Measurements from ENCODE around the gene MAMDC4. TPM values are rescaled to one million over a fixed set of nuclear protein-coding genes. Genes with fewer than 3 reads are reported as not detected.

The MAMDC4 gene
- total and polyA plus RNA-seq, 2 of the 8 experiments (the other 6 are each of a cell fraction or from before 2014, with no cell fraction given) = 3.1 to 4.5 TPM

DNA sequence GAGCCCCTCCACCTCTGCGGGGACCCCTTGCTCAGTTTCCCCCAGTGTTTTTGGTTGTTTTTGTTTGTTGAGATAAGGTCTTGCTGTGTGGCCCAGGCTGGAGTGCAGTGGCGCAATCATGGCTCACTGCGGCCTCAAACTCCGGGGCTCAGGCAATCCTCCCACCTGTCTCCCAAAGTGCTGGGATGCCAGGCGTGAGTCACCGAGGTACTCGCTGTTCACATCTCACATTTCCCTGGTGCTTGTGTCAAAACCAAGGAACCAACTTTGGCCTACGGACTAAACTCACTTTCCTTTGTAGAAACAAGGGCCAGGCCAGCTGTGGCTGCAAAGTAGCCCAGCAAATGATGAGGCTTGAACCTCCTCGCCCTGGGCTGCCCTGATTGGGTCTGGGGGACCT lies 19.6 kb upstream of the MAMDC4 start (continued):
- TF ChIP-seq, protein P1, sequence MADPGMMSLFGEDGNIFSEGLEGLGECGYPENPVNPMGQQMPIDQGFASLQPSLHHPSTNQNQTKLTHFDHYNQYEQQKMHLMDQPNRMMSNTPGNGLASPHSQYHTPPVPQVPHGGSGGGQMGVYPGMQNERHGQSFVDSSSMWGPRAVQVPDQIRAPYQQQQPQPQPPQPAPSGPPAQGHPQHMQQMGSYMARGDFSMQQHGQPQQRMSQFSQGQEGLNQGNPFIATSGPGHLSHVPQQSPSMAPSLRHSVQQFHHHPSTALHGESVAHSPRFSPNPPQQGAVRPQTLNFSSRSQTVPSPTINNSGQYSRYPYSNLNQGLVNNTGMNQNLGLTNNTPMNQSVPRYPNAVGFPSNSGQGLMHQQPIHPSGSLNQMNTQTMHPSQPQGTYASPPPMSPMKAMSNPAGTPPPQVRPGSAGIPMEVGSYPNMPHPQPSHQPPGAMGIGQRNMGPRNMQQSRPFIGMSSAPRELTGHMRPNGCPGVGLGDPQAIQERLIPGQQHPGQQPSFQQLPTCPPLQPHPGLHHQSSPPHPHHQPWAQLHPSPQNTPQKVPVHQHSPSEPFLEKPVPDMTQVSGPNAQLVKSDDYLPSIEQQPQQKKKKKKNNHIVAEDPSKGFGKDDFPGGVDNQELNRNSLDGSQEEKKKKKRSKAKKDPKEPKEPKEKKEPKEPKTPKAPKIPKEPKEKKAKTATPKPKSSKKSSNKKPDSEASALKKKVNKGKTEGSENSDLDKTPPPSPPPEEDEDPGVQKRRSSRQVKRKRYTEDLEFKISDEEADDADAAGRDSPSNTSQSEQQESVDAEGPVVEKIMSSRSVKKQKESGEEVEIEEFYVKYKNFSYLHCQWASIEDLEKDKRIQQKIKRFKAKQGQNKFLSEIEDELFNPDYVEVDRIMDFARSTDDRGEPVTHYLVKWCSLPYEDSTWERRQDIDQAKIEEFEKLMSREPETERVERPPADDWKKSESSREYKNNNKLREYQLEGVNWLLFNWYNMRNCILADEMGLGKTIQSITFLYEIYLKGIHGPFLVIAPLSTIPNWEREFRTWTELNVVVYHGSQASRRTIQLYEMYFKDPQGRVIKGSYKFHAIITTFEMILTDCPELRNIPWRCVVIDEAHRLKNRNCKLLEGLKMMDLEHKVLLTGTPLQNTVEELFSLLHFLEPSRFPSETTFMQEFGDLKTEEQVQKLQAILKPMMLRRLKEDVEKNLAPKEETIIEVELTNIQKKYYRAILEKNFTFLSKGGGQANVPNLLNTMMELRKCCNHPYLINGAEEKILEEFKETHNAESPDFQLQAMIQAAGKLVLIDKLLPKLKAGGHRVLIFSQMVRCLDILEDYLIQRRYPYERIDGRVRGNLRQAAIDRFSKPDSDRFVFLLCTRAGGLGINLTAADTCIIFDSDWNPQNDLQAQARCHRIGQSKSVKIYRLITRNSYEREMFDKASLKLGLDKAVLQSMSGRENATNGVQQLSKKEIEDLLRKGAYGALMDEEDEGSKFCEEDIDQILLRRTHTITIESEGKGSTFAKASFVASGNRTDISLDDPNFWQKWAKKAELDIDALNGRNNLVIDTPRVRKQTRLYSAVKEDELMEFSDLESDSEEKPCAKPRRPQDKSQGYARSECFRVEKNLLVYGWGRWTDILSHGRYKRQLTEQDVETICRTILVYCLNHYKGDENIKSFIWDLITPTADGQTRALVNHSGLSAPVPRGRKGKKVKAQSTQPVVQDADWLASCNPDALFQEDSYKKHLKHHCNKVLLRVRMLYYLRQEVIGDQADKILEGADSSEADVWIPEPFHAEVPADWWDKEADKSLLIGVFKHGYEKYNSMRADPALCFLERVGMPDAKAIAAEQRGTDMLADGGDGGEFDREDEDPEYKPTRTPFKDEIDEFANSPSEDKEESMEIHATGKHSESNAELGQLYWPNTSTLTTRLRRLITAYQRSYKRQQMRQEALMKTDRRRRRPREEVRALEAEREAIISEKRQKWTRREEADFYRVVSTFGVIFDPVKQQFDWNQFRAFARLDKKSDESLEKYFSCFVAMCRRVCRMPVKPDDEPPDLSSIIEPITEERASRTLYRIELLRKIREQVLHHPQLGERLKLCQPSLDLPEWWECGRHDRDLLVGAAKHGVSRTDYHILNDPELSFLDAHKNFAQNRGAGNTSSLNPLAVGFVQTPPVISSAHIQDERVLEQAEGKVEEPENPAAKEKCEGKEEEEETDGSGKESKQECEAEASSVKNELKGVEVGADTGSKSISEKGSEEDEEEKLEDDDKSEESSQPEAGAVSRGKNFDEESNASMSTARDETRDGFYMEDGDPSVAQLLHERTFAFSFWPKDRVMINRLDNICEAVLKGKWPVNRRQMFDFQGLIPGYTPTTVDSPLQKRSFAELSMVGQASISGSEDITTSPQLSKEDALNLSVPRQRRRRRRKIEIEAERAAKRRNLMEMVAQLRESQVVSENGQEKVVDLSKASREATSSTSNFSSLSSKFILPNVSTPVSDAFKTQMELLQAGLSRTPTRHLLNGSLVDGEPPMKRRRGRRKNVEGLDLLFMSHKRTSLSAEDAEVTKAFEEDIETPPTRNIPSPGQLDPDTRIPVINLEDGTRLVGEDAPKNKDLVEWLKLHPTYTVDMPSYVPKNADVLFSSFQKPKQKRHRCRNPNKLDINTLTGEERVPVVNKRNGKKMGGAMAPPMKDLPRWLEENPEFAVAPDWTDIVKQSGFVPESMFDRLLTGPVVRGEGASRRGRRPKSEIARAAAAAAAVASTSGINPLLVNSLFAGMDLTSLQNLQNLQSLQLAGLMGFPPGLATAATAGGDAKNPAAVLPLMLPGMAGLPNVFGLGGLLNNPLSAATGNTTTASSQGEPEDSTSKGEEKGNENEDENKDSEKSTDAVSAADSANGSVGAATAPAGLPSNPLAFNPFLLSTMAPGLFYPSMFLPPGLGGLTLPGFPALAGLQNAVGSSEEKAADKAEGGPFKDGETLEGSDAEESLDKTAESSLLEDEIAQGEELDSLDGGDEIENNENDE (IDR thresholded peaks at IDR 0.05; ENCODE audit: insufficient replicate concordance, low read length) = no peak
- TF ChIP-seq RXRA (IDR thresholded peaks at IDR 0.05; ENCODE audit: insufficient read depth, low read depth, low read length) = no peak
- no peak for TF ChIP-seq KDM5A (IDR thresholded peaks at IDR 0.05; ENCODE audit: low read length)
- no peak for TF ChIP-seq CHD1 (IDR thresholded peaks at IDR 0.05; ENCODE audit: low read depth, low read length)

Data from H1 (cell line).